ENCODE measurements around the gene MYO1D.

DNA sequence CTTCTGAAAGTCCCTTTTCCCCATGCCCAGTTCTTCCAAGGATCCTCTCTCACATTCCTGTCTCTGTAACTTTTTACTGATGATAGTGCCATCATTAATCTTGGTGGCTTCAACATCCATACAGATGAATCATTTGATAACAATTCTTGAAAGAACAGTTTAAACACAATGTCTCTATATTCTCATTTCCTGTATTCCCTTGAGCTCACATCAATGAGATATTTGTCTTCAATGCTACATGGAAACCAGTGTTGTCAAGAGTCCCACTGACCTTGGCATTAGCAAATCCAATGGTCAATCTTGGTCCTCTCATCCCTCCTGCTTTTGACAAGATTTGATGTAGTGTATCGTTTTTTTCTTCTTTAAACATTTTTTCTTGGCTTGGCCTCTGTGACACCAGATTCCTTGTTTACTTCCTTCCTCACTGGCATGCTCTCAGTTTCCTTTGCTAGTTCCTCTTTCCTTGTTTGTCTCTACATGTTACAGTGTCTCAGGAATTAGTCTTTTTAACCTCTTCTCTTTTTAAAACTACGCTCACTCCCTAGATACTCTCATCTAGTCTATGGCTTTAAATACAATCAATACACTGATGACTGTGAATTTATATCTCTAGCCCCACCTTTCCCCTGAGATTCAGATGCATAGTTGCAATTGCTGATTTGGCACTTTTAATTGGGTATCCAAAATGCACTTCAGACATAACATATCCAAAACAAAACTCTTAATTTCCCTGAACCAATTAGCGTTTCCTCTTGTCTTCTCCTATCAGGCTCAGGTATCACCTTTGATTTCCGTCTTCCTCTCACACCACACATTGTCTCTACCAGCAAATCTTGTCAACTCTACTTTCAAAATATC lies 134.0 kb downstream of the MYO1D start:
- TF ChIP-seq, protein P1, sequence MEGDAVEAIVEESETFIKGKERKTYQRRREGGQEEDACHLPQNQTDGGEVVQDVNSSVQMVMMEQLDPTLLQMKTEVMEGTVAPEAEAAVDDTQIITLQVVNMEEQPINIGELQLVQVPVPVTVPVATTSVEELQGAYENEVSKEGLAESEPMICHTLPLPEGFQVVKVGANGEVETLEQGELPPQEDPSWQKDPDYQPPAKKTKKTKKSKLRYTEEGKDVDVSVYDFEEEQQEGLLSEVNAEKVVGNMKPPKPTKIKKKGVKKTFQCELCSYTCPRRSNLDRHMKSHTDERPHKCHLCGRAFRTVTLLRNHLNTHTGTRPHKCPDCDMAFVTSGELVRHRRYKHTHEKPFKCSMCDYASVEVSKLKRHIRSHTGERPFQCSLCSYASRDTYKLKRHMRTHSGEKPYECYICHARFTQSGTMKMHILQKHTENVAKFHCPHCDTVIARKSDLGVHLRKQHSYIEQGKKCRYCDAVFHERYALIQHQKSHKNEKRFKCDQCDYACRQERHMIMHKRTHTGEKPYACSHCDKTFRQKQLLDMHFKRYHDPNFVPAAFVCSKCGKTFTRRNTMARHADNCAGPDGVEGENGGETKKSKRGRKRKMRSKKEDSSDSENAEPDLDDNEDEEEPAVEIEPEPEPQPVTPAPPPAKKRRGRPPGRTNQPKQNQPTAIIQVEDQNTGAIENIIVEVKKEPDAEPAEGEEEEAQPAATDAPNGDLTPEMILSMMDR (IDR thresholded peaks at IDR 0.05; ENCODE audit: low read depth, low read length, missing input control): no peak
- TF ChIP-seq NR2F2 (IDR thresholded peaks at IDR 0.05) (no peak), JUND (IDR thresholded peaks at IDR 0.05) (no peak), FOXA1 (IDR thresholded peaks at IDR 0.05) (no peak), TAF1 (conservative IDR thresholded peaks at IDR 0.05) (no peak)

All from liver (tissue), 3 donors.